GM21576 (cell line): ENCODE results near the gene CMTM5.
"Not testable (repeated sequence)": the region's sequence is repeated elsewhere in the genome, so short reads cannot be mapped to it uniquely, and the experiment has no call there.

Experiments
- ATAC-seq: cut with Tn5 transposase; IDR thresholded peaks from one replicate; pipeline ENCODE4 v1.9.1; 2021; ENCODE audit warnings: mild to moderate bottlenecking, moderate library complexity; ENCODE audit not compliant: unreplicated experiment

The CMTM5 gene

GRCh38 chr14:23411563-23412525 is 35.0 kb downstream of the CMTM5 start:
- ATAC-seq: no peak

- no peak for ATAC-seq
Observed at GRCh38 chr14:23413681-23414080, 36.8 kb downstream of the CMTM5 start.

- no peak for ATAC-seq
Observed at GRCh38 chr14:23414254-23414653, 37.4 kb downstream of the CMTM5 start.

- no peak for ATAC-seq
Observed at GRCh38 chr14:23414906-23415820, 38.3 kb downstream of the CMTM5 start.

GRCh38 chr14:23415821-23416778 is 39.3 kb downstream of the CMTM5 start:
- no peak for ATAC-seq

- no peak for ATAC-seq
Observed at GRCh38 chr14:23416801-23417200, 40.0 kb downstream of the CMTM5 start.

DNA sequence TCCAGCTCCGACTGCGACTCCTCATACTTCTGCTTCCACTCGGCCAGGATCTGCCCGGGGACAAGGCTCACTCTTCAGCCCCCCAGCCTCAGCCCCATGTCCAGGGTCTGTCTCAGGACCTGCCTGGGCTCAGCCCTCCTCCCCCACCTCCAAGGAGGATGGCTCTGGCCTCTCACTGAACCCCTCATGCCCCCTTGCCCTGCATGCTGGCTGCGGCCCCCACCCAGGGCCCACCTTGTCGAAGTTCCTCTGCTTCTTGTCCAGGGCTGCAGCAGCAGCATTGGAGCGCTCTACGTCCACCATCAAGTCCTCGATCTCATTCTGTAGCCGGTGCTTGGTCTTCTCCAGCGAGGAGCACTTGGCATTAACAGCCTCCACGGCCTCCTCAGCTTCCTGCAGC is 40.4 kb downstream of the CMTM5 start:
- ATAC-seq: not testable (repeated sequence)

DNA sequence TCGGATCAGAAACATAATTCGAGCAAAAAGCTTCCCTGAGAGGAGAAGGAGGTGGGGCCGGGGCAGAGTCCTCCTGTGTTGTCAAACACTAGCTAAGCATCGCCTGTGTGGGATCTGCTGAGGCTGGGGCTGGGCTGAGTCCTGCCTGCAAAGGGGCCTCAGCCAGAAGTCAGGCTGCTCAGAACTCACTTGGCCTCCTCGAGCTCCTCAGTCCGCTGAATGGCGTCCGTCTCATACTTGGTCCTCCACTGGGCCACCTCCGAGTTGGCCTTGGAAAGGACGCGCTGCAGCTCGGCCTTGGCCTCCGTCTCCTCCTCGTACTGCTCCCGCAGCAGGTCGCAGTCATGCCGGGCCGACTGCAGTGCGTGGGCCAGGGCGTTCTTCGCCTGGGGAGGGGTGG is 41.2 kb downstream of the CMTM5 start:
- ATAC-seq: no peak

- ATAC-seq: not testable (repeated sequence)
Observed at GRCh38 chr14:23419646-23420045, 42.8 kb downstream of the CMTM5 start.

DNA sequence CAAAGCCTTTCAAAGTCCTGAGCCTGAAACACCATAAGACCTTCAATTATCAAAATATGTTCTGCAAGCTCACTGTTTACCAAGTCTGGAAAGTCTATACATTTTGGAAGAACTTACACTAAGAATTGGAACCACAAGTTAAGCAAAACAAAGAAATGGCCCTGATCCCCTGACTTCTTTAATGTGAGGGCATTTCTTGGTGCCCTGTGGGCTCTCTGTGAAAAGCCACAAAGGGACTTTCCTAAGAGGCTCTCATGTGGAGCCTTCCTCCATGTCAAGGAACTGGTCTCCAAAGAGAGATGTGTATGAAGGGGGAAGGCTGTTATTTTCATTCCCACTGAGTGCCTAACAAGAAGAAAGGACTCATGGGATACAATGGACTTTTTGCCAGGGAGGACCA is 44.7 kb downstream of the CMTM5 start:
- no peak for ATAC-seq

DNA sequence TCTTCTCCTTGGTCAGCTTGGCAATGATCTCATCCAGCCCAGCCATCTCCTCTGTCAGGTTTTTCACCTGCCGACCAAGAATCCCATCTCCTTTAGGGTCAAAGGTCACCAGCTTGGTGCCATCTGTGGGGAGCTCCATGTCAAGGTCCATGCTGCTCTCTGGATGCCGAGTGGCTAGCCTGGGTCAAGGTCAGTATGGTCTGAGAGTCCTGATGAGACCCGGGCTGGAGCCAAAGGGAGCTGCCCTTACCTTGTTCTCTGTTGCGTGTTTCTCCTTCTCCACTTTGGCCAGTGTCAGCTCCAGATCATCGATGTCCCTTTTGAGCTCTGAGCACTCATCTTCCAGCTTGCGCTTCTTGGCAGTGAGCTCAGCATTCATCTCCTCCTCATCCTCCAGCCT is 46.8 kb downstream of the CMTM5 start:
- ATAC-seq: no peak

DNA sequence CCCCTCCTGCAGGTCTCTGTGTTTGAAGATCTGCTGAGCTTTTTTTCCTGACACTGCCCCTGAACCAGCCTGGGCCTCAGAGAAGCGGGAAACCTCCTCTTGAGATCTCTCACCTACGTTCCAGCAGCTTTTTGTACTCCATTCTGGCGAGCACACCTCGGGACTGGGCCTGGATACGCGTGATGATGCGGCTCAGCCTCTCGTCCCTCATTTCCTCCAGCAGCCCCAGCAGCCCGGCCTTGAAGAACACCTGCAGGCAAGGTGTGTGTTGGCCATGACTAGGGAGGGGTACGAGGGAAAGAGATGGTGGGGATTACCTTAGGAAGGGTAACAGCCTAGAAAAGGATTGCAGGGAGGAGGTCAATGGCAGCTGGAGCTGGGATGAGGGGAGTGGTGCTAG is 48.3 kb downstream of the CMTM5 start:
- ATAC-seq: no peak

DNA sequence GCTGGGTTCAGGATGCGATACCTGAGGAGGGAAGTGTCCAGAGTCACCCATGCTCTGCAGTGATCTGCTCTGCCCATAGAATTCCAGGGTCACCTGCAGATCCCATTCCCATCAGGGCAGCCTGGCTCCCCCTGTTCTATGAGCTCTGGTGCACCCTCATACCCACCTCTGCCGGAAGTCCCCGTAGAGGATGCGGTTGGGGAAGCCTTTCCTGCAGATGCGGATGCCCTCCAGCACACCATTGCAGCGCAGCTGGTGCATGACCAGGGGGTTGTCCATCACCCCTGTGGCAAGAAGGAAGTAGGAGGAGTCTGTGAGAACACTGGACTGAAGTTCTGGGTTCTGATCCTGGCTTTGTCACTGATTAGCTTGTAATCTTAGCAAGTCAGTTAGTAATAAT is 49.0 kb downstream of the CMTM5 start:
- ATAC-seq: not testable (repeated sequence)

- no peak for ATAC-seq
Observed at GRCh38 chr14:23428686-23429495, 52.0 kb downstream of the CMTM5 start.
